ENCODE measurements around the gene FGF6. TPM values are rescaled to one million over a fixed set of nuclear protein-coding genes. Genes with fewer than 3 reads are reported as not detected.
"Not testable (repeated sequence)": the region's sequence is repeated elsewhere in the genome, so short reads cannot be mapped to it uniquely, and the experiment has no call there.

Gene FGF6
- total RNA-seq, 3 donors from 2014 or later: not detected

DNA sequence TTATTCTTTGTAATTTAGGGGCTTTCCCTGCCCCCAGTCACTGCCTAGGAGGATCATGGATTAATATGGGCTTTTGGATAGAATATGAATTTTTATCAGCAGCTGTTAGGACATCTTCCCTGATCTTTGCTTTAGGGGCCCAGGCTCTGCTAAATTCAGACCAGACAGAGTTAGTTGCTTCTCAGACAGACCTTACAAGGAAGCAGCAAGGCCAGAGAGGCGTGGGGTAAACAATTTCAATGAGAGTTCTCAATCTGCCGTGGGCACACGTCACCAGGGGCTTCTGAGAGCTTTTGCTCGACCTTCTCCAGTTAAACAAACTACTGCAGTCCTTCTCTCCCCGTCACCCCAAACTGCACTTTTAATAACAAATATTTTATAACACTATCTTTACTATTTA, 27.7 kb downstream of the FGF6 start:
- H3K27me3 Mint-ChIP-seq (ENCODE audit: low read depth): peaks cover 27% of the 10 kb centered on the region
- H3K36me3 Mint-ChIP-seq (ENCODE audit: insufficient read depth): no peaks in the 10 kb centered on the region

DNA sequence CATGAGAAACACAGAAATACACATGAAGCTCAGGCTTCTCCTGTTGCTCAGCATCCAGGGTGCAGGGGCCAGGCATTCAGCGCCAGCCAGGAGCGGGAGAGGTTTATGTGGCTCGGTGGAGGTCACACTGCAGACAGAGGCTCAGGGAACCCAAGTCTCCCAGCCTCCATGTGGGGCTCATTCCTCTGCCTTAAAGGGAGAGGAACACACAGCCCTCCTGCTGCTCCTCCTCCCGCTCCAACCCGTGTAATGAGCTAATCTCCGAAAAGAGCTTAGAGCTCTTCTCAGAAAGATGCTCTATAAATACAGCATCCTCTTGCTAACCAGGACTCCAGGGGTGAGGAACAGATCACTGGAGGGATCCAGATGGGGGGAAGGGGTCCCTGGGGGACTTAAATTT, 28.2 kb downstream of the FGF6 start:
- ATAC-seq: no peak
- no peaks in the 10 kb centered on the region for H3K36me3 Mint-ChIP-seq (ENCODE audit: insufficient read depth)

More for the DNA sequence above, 27.7 kb downstream of the FGF6 start:
- no peak for ATAC-seq
- Mint-ChIP-seq H3K4me1 (ENCODE audit: low read depth) (peaks cover 9% of the 10 kb centered on the region), H3K4me3 (no peak overlapping the region), H3K9me3 (no peaks in the 10 kb centered on the region)
- DNase-seq: no peak

DNA sequence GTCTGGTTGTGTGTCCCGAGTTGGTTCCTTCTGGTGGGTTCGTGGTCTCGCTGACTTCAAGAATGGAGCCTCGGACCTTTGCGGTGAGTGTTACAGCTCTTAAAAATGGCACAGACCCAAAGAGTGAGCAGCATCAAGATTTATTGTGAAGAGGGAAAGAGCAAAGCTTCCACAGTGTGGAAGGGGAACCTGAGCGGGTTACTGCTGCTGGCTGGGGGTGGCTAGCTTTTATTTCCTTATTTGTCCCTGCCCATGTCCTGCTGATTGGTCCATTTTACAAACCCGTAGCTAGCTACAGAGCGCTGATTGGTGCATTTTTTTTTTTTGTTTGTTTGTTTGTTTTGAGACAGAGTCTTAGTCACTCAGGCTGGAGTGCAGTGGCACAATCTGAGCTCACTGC, 29.3 kb downstream of the FGF6 start:
- no peak overlapping the region for H3K4me3 Mint-ChIP-seq
- H3K27me3 Mint-ChIP-seq (ENCODE audit: low read depth): peaks cover 27% of the 10 kb centered on the region
- H3K9me3 Mint-ChIP-seq: no peaks in the 10 kb centered on the region
- ATAC-seq (no peak), DNase-seq (no peak)
- H3K4me1 Mint-ChIP-seq (ENCODE audit: low read depth): peaks cover 9% of the 10 kb centered on the region
- no peaks in the 10 kb centered on the region for H3K36me3 Mint-ChIP-seq (ENCODE audit: insufficient read depth)

More for the DNA sequence above, 28.2 kb downstream of the FGF6 start:
- DNase-seq: no peak
- peaks cover 9% of the 10 kb centered on the region for H3K4me1 Mint-ChIP-seq (ENCODE audit: low read depth)
- no peak overlapping the region for H3K4me3 Mint-ChIP-seq
- peaks cover 27% of the 10 kb centered on the region for H3K27me3 Mint-ChIP-seq (ENCODE audit: low read depth)
- H3K9me3 Mint-ChIP-seq: no peaks in the 10 kb centered on the region

DNA sequence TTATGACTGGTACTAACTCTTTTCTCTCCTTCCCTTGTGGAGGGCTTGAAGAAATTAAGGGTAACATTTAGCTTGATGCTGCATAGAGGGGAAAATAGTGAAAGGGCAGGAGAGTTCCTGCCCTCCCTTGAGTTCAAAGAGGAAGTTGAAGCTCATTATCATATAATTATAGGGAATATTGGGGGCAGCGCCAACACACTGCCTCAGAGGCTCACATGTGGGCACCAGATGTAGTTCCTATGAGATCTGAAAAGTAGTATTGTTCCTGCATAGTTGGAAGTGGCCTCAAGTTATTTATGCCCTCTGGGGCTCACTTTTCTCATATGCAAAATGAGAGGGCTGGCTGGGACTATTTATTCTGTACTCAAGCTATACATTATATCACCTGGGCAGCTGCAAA, 33.1 kb downstream of the FGF6 start:
- no peak overlapping the region for H3K4me3 Mint-ChIP-seq
- DNase-seq (no peak), ATAC-seq (no peak)
- H3K4me1 Mint-ChIP-seq (ENCODE audit: low read depth): peaks cover 9% of the 10 kb centered on the region
- H3K27me3 Mint-ChIP-seq (ENCODE audit: low read depth): peaks cover 24% of the 10 kb centered on the region
- no peaks in the 10 kb centered on the region for H3K9me3 Mint-ChIP-seq
- H3K36me3 Mint-ChIP-seq (ENCODE audit: insufficient read depth): no peaks in the 10 kb centered on the region

DNA sequence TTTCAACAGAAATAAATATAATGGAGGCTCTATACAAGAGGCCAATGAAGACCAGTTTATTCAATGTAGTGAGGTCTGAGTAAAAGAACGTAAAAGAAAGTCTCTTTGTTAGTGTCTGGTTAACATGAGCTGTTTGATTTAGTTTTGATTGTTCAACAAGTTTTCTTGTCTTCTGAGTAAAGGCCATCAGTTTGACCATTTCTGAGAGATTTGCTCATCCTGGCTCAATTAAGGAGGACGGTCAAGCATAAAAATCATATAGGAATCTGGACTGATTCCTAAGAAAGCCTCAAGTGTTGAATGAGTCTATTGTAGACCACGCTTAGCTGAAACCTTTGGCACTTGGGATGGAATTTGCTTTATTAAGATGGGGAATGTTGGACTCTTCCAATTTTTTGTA, 33.6 kb downstream of the FGF6 start:
- DNase-seq (no peak), ATAC-seq (no peak)
- H3K4me3 Mint-ChIP-seq: no peak overlapping the region
- peaks cover 21% of the 10 kb centered on the region for H3K27me3 Mint-ChIP-seq (ENCODE audit: low read depth)
- H3K36me3 Mint-ChIP-seq (ENCODE audit: insufficient read depth): no peaks in the 10 kb centered on the region
- H3K9me3 Mint-ChIP-seq: no peaks in the 10 kb centered on the region
- peaks cover 9% of the 10 kb centered on the region for H3K4me1 Mint-ChIP-seq (ENCODE audit: low read depth)

DNA sequence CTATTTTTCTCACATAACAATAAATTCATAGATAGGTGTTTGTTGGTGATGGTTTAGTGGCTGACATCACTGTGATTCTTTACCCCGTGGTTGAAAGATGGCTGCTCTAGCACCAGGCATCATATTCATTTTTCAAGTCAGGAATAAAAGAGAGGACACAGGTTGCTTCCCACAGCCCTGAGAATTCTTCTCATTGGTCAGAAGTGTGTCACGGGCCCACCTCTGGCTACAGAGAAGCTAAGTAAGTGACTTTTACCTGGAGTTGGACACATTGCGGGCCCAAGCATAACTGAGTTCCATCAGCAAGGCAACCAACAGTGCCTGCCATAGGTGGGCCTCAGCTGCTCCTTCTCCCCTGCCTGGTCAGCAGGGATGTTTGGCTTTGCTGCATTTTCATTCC, 38.5 kb downstream of the FGF6 start:
- H3K27me3 Mint-ChIP-seq (ENCODE audit: low read depth): no peaks in the 10 kb centered on the region
- no peak for DNase-seq
- H3K4me3 Mint-ChIP-seq: no peak overlapping the region
- H3K9me3 Mint-ChIP-seq: no peaks in the 10 kb centered on the region
- H3K4me1 Mint-ChIP-seq (ENCODE audit: low read depth): no peaks in the 10 kb centered on the region
- no peaks in the 10 kb centered on the region for H3K36me3 Mint-ChIP-seq (ENCODE audit: insufficient read depth)
- ATAC-seq: no peak

DNA sequence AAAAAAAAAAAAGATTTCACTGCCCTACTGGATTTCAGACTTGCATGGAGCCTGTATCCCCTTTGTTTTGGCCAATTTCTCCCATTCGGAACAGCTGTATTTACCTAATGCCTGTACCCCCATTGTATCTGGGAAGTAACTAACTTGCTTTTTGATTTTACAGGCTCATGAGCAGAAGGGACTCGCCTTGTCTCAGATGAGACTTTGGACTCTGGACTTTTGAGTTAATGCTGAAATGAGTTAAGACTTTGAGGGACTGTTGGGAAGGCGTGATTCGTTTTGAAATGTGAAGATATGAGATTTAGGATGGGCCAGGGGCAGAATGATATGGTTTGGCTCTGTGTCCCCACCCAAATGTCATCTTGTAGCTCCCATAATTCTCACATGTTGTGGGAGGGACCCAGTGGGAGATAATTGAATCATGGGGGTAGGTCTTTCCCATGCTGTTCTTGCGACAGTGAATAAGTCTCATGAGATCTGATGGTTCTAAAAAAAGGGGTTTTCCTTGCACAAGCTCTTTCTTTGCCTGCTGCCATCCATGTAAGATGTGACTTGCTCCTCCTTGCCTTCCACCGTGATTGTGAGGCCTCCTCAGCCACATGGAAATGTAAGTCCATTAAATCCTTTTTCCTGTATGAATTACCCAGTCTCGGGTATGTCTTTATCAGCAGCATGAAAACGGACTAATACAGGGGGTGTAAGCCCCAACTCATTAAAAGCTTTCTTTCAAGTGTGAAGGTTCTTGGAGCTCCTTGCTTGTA, 40.6 kb downstream of the FGF6 start:
- not testable (repeated sequence) for H3K27me3 Mint-ChIP-seq (ENCODE audit: low read depth); DNase-seq; ATAC-seq; H3K9me3 Mint-ChIP-seq; H3K4me3 Mint-ChIP-seq; H3K4me1 Mint-ChIP-seq (ENCODE audit: low read depth); H3K36me3 Mint-ChIP-seq (ENCODE audit: insufficient read depth)

DNA sequence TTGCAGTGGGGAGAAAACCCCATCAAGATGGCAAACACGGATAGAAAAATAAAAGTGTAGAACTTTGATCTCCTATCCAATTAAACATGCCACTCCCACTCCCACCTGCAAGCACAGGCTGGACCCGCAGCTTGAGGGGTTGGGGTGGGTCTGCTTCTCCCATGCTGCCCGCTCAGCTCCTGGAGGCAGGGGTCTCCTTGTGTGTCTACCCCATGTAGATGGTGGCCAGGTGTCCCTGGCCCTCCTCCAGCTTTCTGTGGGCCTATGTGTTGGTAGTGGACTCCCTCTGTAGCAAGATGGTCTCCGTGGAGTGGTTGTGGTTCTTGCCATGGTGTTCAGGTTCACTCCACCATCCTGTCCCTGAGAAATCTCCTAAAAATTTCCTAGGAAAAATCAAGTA, 42.6 kb downstream of the FGF6 start:
- H3K36me3 Mint-ChIP-seq (ENCODE audit: insufficient read depth): no peaks in the 10 kb centered on the region
- no peak for DNase-seq
- no peak overlapping the region for H3K4me3 Mint-ChIP-seq
- no peaks in the 10 kb centered on the region for H3K9me3 Mint-ChIP-seq
- H3K27me3 Mint-ChIP-seq (ENCODE audit: low read depth): peaks cover 5% of the 10 kb centered on the region
- no peak for ATAC-seq
- H3K4me1 Mint-ChIP-seq (ENCODE audit: low read depth): no peaks in the 10 kb centered on the region

DNA sequence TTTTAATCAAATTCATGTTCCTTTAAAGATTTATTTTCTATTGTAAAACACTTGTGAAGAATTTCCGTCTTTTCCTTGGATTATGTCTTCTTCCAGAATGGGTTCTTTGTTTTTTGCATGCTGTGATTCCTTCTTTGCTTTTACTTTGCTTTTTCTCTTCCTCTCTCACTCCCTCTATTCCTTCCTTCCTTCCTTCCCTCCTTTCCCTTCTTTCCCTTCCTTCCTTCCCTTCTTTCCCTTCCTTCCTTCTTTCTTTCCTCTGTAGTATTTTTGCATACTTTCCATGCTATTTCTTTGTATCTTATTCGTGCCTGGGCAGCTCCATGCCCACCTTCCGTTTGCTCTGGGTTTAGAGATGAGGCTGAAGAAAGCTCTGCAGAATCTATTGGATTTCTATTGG, 44.5 kb downstream of the FGF6 start:
- H3K4me3 Mint-ChIP-seq: no peak overlapping the region
- peaks cover 5% of the 10 kb centered on the region for H3K27me3 Mint-ChIP-seq (ENCODE audit: low read depth)
- H3K36me3 Mint-ChIP-seq (ENCODE audit: insufficient read depth): no peaks in the 10 kb centered on the region
- H3K9me3 Mint-ChIP-seq: no peaks in the 10 kb centered on the region
- ATAC-seq: no peak
- no peaks in the 10 kb centered on the region for H3K4me1 Mint-ChIP-seq (ENCODE audit: low read depth)
- no peak for DNase-seq

DNA sequence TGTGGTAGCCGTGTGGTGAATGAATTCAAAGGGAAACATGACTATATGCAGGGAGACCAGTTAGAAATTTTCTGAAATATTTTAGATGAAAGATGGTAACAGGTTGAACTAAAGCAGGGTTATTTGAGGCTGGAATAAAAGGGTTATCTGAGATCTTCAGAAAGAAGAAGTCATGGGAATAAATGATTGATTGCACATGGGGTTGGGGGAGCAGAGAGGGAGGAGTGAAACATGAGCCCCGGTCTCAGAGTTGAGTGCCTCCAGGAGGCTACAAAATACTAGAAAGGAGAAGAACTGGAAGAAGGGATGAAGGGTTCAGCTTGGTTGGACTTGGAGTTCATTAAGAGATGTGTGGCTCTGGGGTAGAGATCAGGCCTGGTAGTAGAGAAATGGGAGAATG, 49.8 kb downstream of the FGF6 start:
- no peaks in the 10 kb centered on the region for H3K9me3 Mint-ChIP-seq
- H3K4me1 Mint-ChIP-seq (ENCODE audit: low read depth): no peaks in the 10 kb centered on the region
- H3K4me3 Mint-ChIP-seq: no peak overlapping the region
- no peaks in the 10 kb centered on the region for H3K36me3 Mint-ChIP-seq (ENCODE audit: insufficient read depth)
- ATAC-seq: no peak
- peaks cover 26% of the 10 kb centered on the region for H3K27me3 Mint-ChIP-seq (ENCODE audit: low read depth)
- DNase-seq: no peak

DNA sequence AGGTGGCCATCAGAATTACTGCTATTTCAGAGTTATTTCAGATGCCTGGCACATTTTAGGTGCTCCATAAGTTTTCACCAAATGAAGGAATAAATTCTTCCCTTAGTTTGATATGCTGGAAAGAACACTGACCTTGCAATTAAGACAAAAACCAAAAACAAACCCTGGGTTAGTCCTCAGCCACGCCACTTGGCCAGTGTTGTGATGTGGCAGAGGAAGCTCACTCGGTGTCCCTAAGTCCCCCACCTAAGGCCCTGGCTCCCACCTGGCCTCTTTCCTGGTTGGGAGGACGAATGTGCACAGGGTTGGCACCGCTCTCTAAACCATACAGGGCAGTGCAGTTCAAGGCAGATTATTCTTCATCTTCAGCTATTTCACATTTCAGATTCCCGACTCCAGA, 52.4 kb downstream of the FGF6 start:
- H3K4me1 Mint-ChIP-seq (ENCODE audit: low read depth): no peaks in the 10 kb centered on the region
- ATAC-seq (no peak), DNase-seq (no peak)
- no peaks in the 10 kb centered on the region for H3K36me3 Mint-ChIP-seq (ENCODE audit: insufficient read depth)
- peaks cover 23% of the 10 kb centered on the region for H3K27me3 Mint-ChIP-seq (ENCODE audit: low read depth)
- no peak overlapping the region for H3K4me3 Mint-ChIP-seq
- no peaks in the 10 kb centered on the region for H3K9me3 Mint-ChIP-seq

DNA sequence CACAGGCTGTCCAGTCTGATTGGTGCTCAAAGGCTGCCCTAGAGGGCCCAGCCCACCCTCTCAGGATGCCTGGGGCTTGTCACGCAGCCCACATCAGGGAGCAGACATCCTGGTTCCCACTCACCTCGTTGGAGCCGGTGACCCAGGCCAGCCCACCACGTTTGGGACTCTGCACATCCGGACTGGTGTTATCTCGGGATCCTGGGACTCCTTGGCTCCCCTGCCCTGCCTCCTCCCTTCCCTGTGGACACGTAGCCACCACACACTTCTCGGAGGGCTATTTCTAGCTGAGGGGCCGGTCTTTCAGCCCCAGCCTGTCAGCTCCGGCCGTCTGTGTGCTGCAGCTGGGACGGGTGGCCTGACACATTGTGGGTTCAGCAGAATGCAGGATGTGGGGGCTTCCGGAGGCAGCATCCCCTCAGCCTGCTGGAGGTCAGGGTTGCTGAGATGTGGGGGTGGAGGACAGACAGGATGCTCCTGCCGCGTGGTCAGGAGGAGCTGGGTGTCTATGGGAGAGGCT, 53.3 kb downstream of the FGF6 start:
- Mint-ChIP-seq H3K36me3 (ENCODE audit: insufficient read depth) (no peaks in the 10 kb centered on the region), H3K9me3 (no peaks in the 10 kb centered on the region), H3K4me3 (no peak overlapping the region), H3K4me1 (ENCODE audit: low read depth) (no peaks in the 10 kb centered on the region), H3K27me3 (ENCODE audit: low read depth) (peaks cover 23% of the 10 kb centered on the region)
- DNase-seq (no peak), ATAC-seq (peak in 1 of 2 donors; percentile 37)

DNA sequence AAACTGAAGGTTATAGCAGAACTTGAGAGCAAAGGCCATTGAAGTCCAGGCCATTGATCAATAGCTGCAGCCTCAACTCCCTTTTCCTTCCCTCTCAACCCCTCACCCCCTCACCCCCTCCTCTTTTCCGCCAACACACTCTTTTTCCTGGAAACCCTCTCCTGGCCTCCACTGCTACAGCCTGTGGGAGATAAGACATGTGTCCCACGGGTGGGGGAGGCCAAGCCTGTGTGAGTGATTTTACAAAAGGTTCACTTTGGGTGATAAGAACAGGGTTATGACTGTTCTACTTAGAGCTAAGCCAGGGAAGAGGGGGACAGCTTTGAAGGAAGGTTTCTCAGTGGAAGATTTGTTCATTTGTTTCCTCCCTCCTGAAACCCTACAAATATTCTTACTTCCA, 57.0 kb downstream of the FGF6 start:
- DNase-seq: no peak
- Mint-ChIP-seq H3K27me3 (ENCODE audit: low read depth) (peaks cover 7% of the 10 kb centered on the region), H3K36me3 (ENCODE audit: insufficient read depth) (no peaks in the 10 kb centered on the region), H3K4me3 (no peak overlapping the region), H3K4me1 (ENCODE audit: low read depth) (no peaks in the 10 kb centered on the region), H3K9me3 (no peaks in the 10 kb centered on the region)
- no peak for ATAC-seq

DNA sequence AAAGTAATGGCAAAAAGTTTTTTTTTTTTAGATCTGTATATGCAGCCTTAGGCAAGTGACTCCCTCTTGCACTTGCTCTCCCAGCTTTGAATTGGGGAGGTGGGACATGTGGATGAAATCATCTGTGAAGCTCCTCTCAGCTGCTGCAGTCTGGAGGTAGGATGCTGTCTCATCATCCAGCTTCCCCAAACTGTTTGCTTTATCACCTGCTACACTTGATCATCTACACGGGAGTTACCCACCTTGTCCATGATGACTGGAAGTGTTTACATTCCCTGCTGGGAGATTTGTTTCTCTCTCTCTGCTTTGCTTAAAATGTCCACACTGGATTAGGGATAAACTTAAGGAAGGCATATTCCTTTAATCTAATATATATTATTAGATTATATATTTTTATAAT, 57.6 kb downstream of the FGF6 start:
- no peak for ATAC-seq
- Mint-ChIP-seq H3K9me3 (no peaks in the 10 kb centered on the region), H3K4me3 (no peak overlapping the region), H3K4me1 (ENCODE audit: low read depth) (no peaks in the 10 kb centered on the region), H3K36me3 (ENCODE audit: insufficient read depth) (no peaks in the 10 kb centered on the region), H3K27me3 (ENCODE audit: low read depth) (peaks cover 4% of the 10 kb centered on the region)
- DNase-seq: no peak

DNA sequence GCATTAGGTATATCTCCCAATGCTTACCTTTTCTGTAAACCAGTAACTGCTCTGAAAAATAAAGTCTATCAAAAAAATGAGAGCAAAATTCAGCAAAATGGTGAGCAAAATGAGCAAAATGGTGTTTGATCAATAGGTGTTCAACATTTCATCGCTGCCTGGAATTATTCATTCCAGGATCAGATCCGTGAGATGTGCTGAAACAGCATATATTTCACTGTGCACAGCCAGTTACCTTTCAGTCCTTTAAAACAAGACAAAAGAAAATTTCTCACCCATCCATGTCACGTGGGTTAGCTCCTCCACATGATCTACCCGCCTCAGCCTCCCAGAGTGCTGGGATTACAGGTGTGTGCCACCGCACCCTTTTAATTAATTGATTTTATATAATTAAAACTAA, 58.0 kb downstream of the FGF6 start:
- no peaks in the 10 kb centered on the region for H3K36me3 Mint-ChIP-seq (ENCODE audit: insufficient read depth)

More for the DNA sequence above, 58.0 kb downstream of the FGF6 start:
- Mint-ChIP-seq H3K4me3 (no peak overlapping the region), H3K9me3 (no peaks in the 10 kb centered on the region), H3K27me3 (ENCODE audit: low read depth) (peaks cover under 1% of the 10 kb centered on the region), H3K4me1 (ENCODE audit: low read depth) (no peaks in the 10 kb centered on the region)
- DNase-seq: no peak
- ATAC-seq: no peak
